GM23338 (cell line): ENCODE results near the gene BNC2. TPM values are rescaled to one million over a fixed set of nuclear protein-coding genes. Genes with fewer than 3 reads are reported as not detected.
A peak's percentile ranks its signal among the peaks of the same experiment; 100 is the strongest.

Experiments used
- ATAC-seq: fragments of 200-7000 bp; cut with Tn5 transposase; 3 replicates; pipeline ENCODE4 v1.9.1; 2020
- DNase-seq: peaks from one replicate; pipeline ENCODE4 v3.0.0-alpha.2; 2015; ENCODE audit warnings: low spot score
- H2AFZ ChIP-seq: fragments of 200-600 bp; sonication (generic); 2 replicates; pipeline ENCODE4 v1.8.0; 2016; ENCODE audit warnings: antibody characterized with exemption, mild to moderate bottlenecking, moderate library complexity
- H3F3A ChIP-seq: fragments of 200-600 bp; sonication (generic); replicated peaks from 2 replicates; pipeline ENCODE4 v1.8.0; 2017; ENCODE audit warnings: antibody characterized with exemption, mixed run types, low read depth
- H3K27ac ChIP-seq: fragments of 200-600 bp; sonication (generic); 2 replicates; pipeline ENCODE4 v1.6.1; 2016; ENCODE audit warnings: low read depth
- H3K27me3 ChIP-seq: fragments of 200-600 bp; sonication (generic); 2 replicates; pipeline ENCODE4 v1.8.0; 2016; ENCODE audit warnings: mild to moderate bottlenecking, mixed run types, moderate library complexity; ENCODE audit not compliant: insufficient read depth
- H3K36me3 ChIP-seq: fragments of 200-600 bp; sonication (generic); 2 replicates; pipeline ENCODE4 v1.8.0; 2016; ENCODE audit warnings: mild to moderate bottlenecking; ENCODE audit not compliant: insufficient read depth
- H3K4me1 ChIP-seq: fragments of 200-600 bp; sonication (generic); 2 replicates; pipeline ENCODE4 v1.8.0; 2016; ENCODE audit warnings: mild to moderate bottlenecking, moderate library complexity; ENCODE audit not compliant: insufficient read depth
- H3K4me2 ChIP-seq: fragments of 200-600 bp; sonication (generic); 2 replicates; pipeline ENCODE4 v1.7.1; 2017; ENCODE audit warnings: mixed run types
- H3K4me3 ChIP-seq: fragments of 200-600 bp; sonication (generic); 2 replicates; pipeline ENCODE4 v1.6.1; 2016; ENCODE audit warnings: mixed run types
- H3K79me2 ChIP-seq: fragments of 200-600 bp; sonication (generic); replicated peaks from 2 replicates; pipeline ENCODE4 v1.8.0; 2017; ENCODE audit warnings: mild to moderate bottlenecking; ENCODE audit not compliant: insufficient read depth
- H3K9me2 ChIP-seq: fragments of 200-600 bp; sonication (generic); 2 replicates; pipeline ENCODE4 v1.8.0; 2017; ENCODE audit not compliant: insufficient read depth
- H4K20me1 ChIP-seq: fragments of 200-600 bp; sonication (generic); replicated peaks from 2 replicates; pipeline ENCODE4 v1.8.0; 2017; ENCODE audit warnings: mild to moderate bottlenecking; ENCODE audit not compliant: insufficient read depth
- H3K27ac Mint-ChIP-seq: 2 replicates; pipeline ENCODE4 v1.8.0; 2020; ENCODE audit warnings: inconsistent platforms, mild to moderate bottlenecking, moderate library complexity, mixed read lengths
- H3K27me3 Mint-ChIP-seq: 3 replicates; pipeline ENCODE4 v1.8.0; 2022; ENCODE audit warnings: low read depth, mild to moderate bottlenecking, moderate library complexity, mixed read lengths, inconsistent platforms; ENCODE audit not compliant: insufficient read depth, poor library complexity
- H3K36me3 Mint-ChIP-seq: 3 replicates; pipeline ENCODE4 v1.8.0; 2021; ENCODE audit warnings: low read depth, mild to moderate bottlenecking, inconsistent platforms, moderate library complexity, mixed read lengths
- H3K4me1 Mint-ChIP-seq: 3 replicates; pipeline ENCODE4 v1.8.0; 2020; ENCODE audit warnings: mild to moderate bottlenecking, inconsistent platforms, mixed read lengths
- H3K4me3 Mint-ChIP-seq: 3 replicates; pipeline ENCODE4 v1.8.0; 2021; ENCODE audit warnings: moderate library complexity, mild to moderate bottlenecking, inconsistent platforms, mixed read lengths
- H3K9me3 Mint-ChIP-seq: 3 replicates; pipeline ENCODE4 v1.8.0; 2020; ENCODE audit warnings: moderate library complexity, mild to moderate bottlenecking, inconsistent platforms, mixed read lengths
- CREB1 ChIP-seq: fragments of 250-450 bp; sonication (Bioruptor Pico); IDR thresholded peaks from 2 replicates; pipeline ENCODE4 v1.5.0; 2020; ENCODE audit warnings: low read depth, mild to moderate bottlenecking, moderate library complexity
- CTCF ChIP-seq, 2 experiments: fragments of 200-600 bp in 1 of 2; sonication (generic) in 1 of 2; conservative IDR thresholded peaks; 2 replicates each; pipeline versions ENCODE4 v1.5.1 to v1.6.1; 2016 to 2017; ENCODE audit warnings: antibody characterized with exemption in 2 of 2, low read depth in 2 of 2, mild to moderate bottlenecking in 2 of 2, moderate library complexity in 1 of 2
- ETS1 ChIP-seq: IDR thresholded peaks from 2 replicates; pipeline ENCODE4 v1.6.1; 2016; ENCODE audit warnings: antibody characterized with exemption
- EZH2 ChIP-seq: fragments of 200-600 bp; sonication (generic); IDR thresholded peaks from one replicate; pipeline ENCODE4 v1.8.0; 2017; ENCODE audit warnings: antibody characterized with exemption, mild to moderate bottlenecking, low read depth; ENCODE audit not compliant: unreplicated experiment
- EZH2phosphoT487 ChIP-seq: fragments of 200-600 bp; sonication (generic); IDR thresholded peaks from one replicate; pipeline ENCODE4 v1.8.1; 2018; ENCODE audit warnings: antibody characterized with exemption; ENCODE audit not compliant: unreplicated experiment
- JUNB ChIP-seq: IDR thresholded peaks from one replicate; pipeline ENCODE4 v1.6.1; 2016; ENCODE audit warnings: antibody characterized with exemption; ENCODE audit not compliant: unreplicated experiment
- NANOG ChIP-seq: IDR thresholded peaks from 2 replicates; pipeline ENCODE4 v1.6.1; 2016; ENCODE audit warnings: antibody characterized with exemption, borderline replicate concordance
- POLR2AphosphoS5 ChIP-seq: IDR thresholded peaks from 2 replicates; pipeline ENCODE4 v1.6.1; 2016; ENCODE audit warnings: antibody characterized with exemption, low read depth
- REST ChIP-seq: IDR thresholded peaks from one replicate; pipeline ENCODE4 v1.6.1; 2018; ENCODE audit warnings: antibody characterized with exemption; ENCODE audit not compliant: unreplicated experiment
- STAT1 ChIP-seq: IDR thresholded peaks from one replicate; pipeline ENCODE4 v1.6.1; 2016; ENCODE audit warnings: antibody characterized with exemption; ENCODE audit not compliant: unreplicated experiment
- ZNF114 ChIP-seq: fragments of 250-450 bp; sonication (Bioruptor Pico); IDR thresholded peaks from 2 replicates; pipeline ENCODE4 v1.5.0; 2020; ENCODE audit warnings: mild to moderate bottlenecking, moderate library complexity
- ZNF331 ChIP-seq: fragments of 250-450 bp; sonication (Bioruptor Pico); IDR thresholded peaks from 2 replicates; pipeline ENCODE4 v1.5.0; 2020; ENCODE audit warnings: low read depth, mild to moderate bottlenecking, moderate library complexity
- ZNF462 ChIP-seq: fragments of 250-450 bp; sonication (Bioruptor Pico); IDR thresholded peaks from 2 replicates; pipeline ENCODE4 v1.5.0; 2020; ENCODE audit warnings: mild to moderate bottlenecking, moderate library complexity
- polyA plus RNA-seq: library from polyadenylated mRNA; unstranded; fragments of >200 nt; fragmentation: Nextera tagmentation; extraction: Ambion mirVana; gene quantifications from 2 replicates; pipeline ENCODE4 v1.2.1, GENCODE V29; 2016
- total RNA-seq: library from RNA; depleted of rRNA; stranded (reverse); fragments of >200 nt; shearing (Covaris generic); gene quantifications from 2 replicates; pipeline ENCODE4 v1.2.3, GENCODE V29; 2014

Gene BNC2
- total and polyA plus RNA-seq, 2 experiments from 2014 or later: 12.7 to 13.2 TPM

- H3K79me2 ChIP-seq: peaks cover 5% of the 10 kb centered on the region; the same call in 1 of the 2 replicates
- peaks cover 2% of the 10 kb centered on the region; the same call in 1 of the 2 replicates for H3K9me2 ChIP-seq
Measured at GRCh38 chr9:16670791-16671190, 199.7 kb downstream of the BNC2 start.

More at GRCh38 chr9:16670791-16671190, 199.7 kb downstream of the BNC2 start:
- no peak overlapping the region for H3K4me3 ChIP-seq
- Mint-ChIP-seq H3K4me1 (peaks cover 21% of the 10 kb centered on the region), H3K36me3 (no peaks in the 10 kb centered on the region), H3K4me3 (no peak overlapping the region), H3K27ac (peak overlapping the region; percentile 1), H3K9me3 (no peaks in the 10 kb centered on the region), H3K27me3 (peaks cover 7% of the 10 kb centered on the region)
- TF ChIP-seq ZNF331 (CRISPR knock-in tag) (no peak), ZNF462 (CRISPR knock-in tag) (no peak), CREB1 (CRISPR knock-in tag) (no peak), EZH2phosphoT487 (no peak), NANOG (no peak), EZH2 (no peak), POLR2AphosphoS5 (no peak), ETS1 (no peak), ZNF114 (CRISPR knock-in tag) (no peak), STAT1 (no peak), JUNB (no peak), REST (no peak), CTCF (conservative IDR thresholded peaks at IDR 0.05; ENCODE audit: low read depth in 2 of 2) (no peak)
- 0 out of 2 replicates have a peak, but pooled peaks cover 3% of the 10 kb centered on the region for H3K4me1 ChIP-seq
- DNase-seq (no peak), ATAC-seq (no peak)
- no peak overlapping the region for H3K27ac ChIP-seq
- H3K4me2 ChIP-seq: no peak overlapping the region
- H3K36me3 ChIP-seq: no peaks in the 10 kb centered on the region
- no peaks in the 10 kb centered on the region for H3F3A ChIP-seq
- no peaks in the 10 kb centered on the region for H4K20me1 ChIP-seq
- H2AFZ ChIP-seq: no peak overlapping the region
- no peaks in the 10 kb centered on the region for H3K27me3 ChIP-seq
